OCI-LY7 (cell line): ENCODE measurements around the gene SP110.

ENCODE experiments used
- EZH2phosphoT487 ChIP-seq: fragments of 200-600 bp; sonication (generic); IDR thresholded peaks from 2 replicates; pipeline ENCODE4 v1.6.1; 2018; ENCODE audit warnings: low read depth, borderline replicate concordance, mild to moderate bottlenecking, mixed run types, antibody characterized with exemption, low read length, moderate library complexity, mixed read lengths
- TF ChIP-seq, protein P1 (sequence below): fragments of 200-600 bp; sonication (generic); conservative IDR thresholded peaks from 2 replicates; pipeline ENCODE4 v1.5.1; 2014; ENCODE audit warnings: mild to moderate bottlenecking, antibody characterized with exemption, low read length, moderate library complexity, mixed read lengths

DNA sequence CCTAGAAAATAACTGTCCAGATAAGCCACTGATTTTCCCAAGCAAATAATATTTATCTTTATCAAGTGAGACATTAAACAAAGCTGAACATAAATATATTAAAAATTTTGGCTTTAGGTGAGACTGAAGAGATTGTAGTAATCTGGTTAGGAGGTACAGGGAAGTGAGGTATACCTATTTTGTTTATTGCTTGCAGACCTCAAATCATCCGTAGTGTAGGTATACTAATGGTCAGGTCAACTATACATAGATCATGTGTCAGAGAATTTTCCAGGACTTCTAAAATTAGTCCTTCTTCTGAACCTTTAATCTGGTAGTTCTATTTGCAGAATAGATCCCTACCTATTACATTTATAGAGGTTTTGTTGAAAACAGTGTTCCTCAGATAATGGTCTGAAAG, 47.3 kb upstream of the SP110 start:
- TF ChIP-seq, protein P1, sequence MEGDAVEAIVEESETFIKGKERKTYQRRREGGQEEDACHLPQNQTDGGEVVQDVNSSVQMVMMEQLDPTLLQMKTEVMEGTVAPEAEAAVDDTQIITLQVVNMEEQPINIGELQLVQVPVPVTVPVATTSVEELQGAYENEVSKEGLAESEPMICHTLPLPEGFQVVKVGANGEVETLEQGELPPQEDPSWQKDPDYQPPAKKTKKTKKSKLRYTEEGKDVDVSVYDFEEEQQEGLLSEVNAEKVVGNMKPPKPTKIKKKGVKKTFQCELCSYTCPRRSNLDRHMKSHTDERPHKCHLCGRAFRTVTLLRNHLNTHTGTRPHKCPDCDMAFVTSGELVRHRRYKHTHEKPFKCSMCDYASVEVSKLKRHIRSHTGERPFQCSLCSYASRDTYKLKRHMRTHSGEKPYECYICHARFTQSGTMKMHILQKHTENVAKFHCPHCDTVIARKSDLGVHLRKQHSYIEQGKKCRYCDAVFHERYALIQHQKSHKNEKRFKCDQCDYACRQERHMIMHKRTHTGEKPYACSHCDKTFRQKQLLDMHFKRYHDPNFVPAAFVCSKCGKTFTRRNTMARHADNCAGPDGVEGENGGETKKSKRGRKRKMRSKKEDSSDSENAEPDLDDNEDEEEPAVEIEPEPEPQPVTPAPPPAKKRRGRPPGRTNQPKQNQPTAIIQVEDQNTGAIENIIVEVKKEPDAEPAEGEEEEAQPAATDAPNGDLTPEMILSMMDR: no peak
- TF ChIP-seq EZH2phosphoT487: no peak
